H1 (cell line): ENCODE results near the gene SERPINA6. TPM values are rescaled to one million over a fixed set of nuclear protein-coding genes. Genes with fewer than 3 reads are reported as not detected.

Source experiments
- CTCF ChIA-PET: fragments of 300-600 bp; sonication (Branson Sonifier 250); formaldehyde crosslinking; loops from one replicate; lab custom pipeline; 2021; ENCODE audit not compliant: partially characterized antibody; lab: Charles Lee
- POLR2A ChIA-PET: fragments of 300-600 bp; sonication (Branson Sonifier 250); formaldehyde crosslinking; loops from one replicate; lab custom pipeline; 2021; ENCODE audit warnings: inconsistent platforms; ENCODE audit not compliant: partially characterized antibody; lab: Charles Lee
- DNase-seq, 2 experiments: peaks; one replicate each; pipeline versions ENCODE4 v3.0.0 to v3.0.0-alpha.2; 2010 to 2022; ENCODE audit warnings: low spot score in 2 of 2, low read depth in 1 of 2, mixed read lengths in 1 of 2
- FAIRE-seq: peaks from 2 replicates; lab custom pipeline; 2011; peaks lifted over from hg19 to GRCh38; lab: Jason Lieb, UNC
- H2AFZ ChIP-seq: 2 replicates; pipeline ENCODE4 v1.8.1; 2012; ENCODE audit warnings: low read length, inconsistent platforms
- H2AK5ac ChIP-seq: 2 replicates; pipeline ENCODE4 v1.6.1; 2013; ENCODE audit warnings: low read depth, low read length
- H2BK120ac ChIP-seq: replicated peaks from 2 replicates; pipeline ENCODE3; 2013; ENCODE audit warnings: low read depth, low read length, inconsistent platforms
- H2BK12ac ChIP-seq: 2 replicates; pipeline ENCODE4 v1.6.1; 2013; ENCODE audit warnings: low read depth, low read length
- H2BK15ac ChIP-seq: 2 replicates; pipeline ENCODE4 v1.6.1; 2013; ENCODE audit warnings: low read length
- H2BK20ac ChIP-seq: 2 replicates; pipeline ENCODE4 v1.6.1; 2013; ENCODE audit warnings: low read length
- H2BK5ac ChIP-seq: 2 replicates; pipeline ENCODE4 v1.6.1; 2013; ENCODE audit warnings: low read depth, low read length
- H3K14ac ChIP-seq: 2 replicates; pipeline ENCODE4 v1.6.1; 2013; ENCODE audit warnings: inconsistent platforms; ENCODE audit not compliant: insufficient read length
- H3K18ac ChIP-seq: 2 replicates; pipeline ENCODE4 v1.6.1; 2013; ENCODE audit warnings: low read length; ENCODE audit errors: extremely low read depth
- H3K23ac ChIP-seq: 2 replicates; pipeline ENCODE4 v1.6.1; 2013; ENCODE audit warnings: inconsistent platforms; ENCODE audit not compliant: insufficient read length
- H3K23me2 ChIP-seq: 2 replicates; pipeline ENCODE4 v1.6.1; 2013; ENCODE audit warnings: low read depth, low read length
- H3K27ac ChIP-seq: 2 replicates; pipeline ENCODE4 v1.6.1; 2011; ENCODE audit warnings: low read depth, low read length, inconsistent platforms
- H3K27me3 ChIP-seq, 4 experiments: replicated peaks in 1 of 4; 1 replicate in 1 of 4; 2 replicates in 3 of 4; pipeline versions ENCODE4 v1.6.1 to v1.8.1; 2011 to 2013; ENCODE audit warnings: low read length in 3 of 4, mild to moderate bottlenecking in 3 of 4, inconsistent platforms in 2 of 4, mixed read lengths in 2 of 4, moderate library complexity in 1 of 4; ENCODE audit not compliant: control insufficient read depth in 3 of 4, insufficient read depth in 3 of 4; ENCODE audit errors: extremely low read depth in 1 of 4
- H3K36me3 ChIP-seq, 4 experiments: 2 replicates each; pipeline versions ENCODE4 v1.6.1 to v1.8.1; 2011 to 2013; ENCODE audit warnings: mild to moderate bottlenecking in 4 of 4, low read length in 3 of 4, moderate library complexity in 2 of 4, control low read depth in 1 of 4, inconsistent platforms in 1 of 4; ENCODE audit not compliant: insufficient read depth in 4 of 4, control insufficient read depth in 2 of 4
- H3K4ac ChIP-seq: replicated peaks from 2 replicates; pipeline ENCODE3; 2013; ENCODE audit warnings: low read length, low read depth, mixed read lengths, inconsistent platforms; ENCODE audit not compliant: insufficient read length
- H3K4me1 ChIP-seq, 4 experiments: replicated peaks in 1 of 4; 1 replicate in 1 of 4; 2 replicates in 3 of 4; pipeline versions ENCODE4 v1.6.1 to v1.8.1; 2011 to 2013; ENCODE audit warnings: low read length in 3 of 4, inconsistent platforms in 2 of 4, mixed read lengths in 1 of 4; ENCODE audit not compliant: insufficient read depth in 4 of 4, control insufficient read depth in 3 of 4
- H3K4me2 ChIP-seq, 2 experiments: 2 replicates each; pipeline versions ENCODE4 v1.6.1 to v1.8.1; 2011 to 2013; ENCODE audit warnings: low read depth in 2 of 2, low read length in 2 of 2, control low read depth in 1 of 2, inconsistent platforms in 1 of 2, mild to moderate bottlenecking in 1 of 2; ENCODE audit not compliant: insufficient read depth in 1 of 2
- H3K4me3 ChIP-seq, 4 experiments: fragments of 200-600, 300-600 bp in 1 of 4; sonication (generic), shearing (Covaris generic), sonication (Bioruptor Twin) in 1 of 4; 2 replicates each; pipeline versions ENCODE4 v1.5.1 to v1.8.1; 2011 to 2016; ENCODE audit warnings: low read length in 4 of 4, low read depth in 3 of 4, control low read depth in 2 of 4, inconsistent platforms in 2 of 4, mild to moderate bottlenecking in 2 of 4, mixed read lengths in 1 of 4, moderate library complexity in 1 of 4; ENCODE audit not compliant: insufficient read depth in 2 of 4; ENCODE audit errors: extremely low read depth in 1 of 4
- H3K56ac ChIP-seq: replicated peaks from 2 replicates; pipeline ENCODE3; 2013; ENCODE audit warnings: low read depth, mild to moderate bottlenecking, mixed read lengths, low read length, inconsistent platforms; ENCODE audit not compliant: insufficient read length
- H3K79me1 ChIP-seq: 2 replicates; pipeline ENCODE4 v1.6.1; 2013; ENCODE audit warnings: low read depth, low read length, control low read depth
- H3K79me2 ChIP-seq, 2 experiments: 2 replicates each; pipeline versions ENCODE4 v1.6.1 to v1.8.1; 2012 to 2013; ENCODE audit warnings: low read length in 2 of 2, mild to moderate bottlenecking in 2 of 2, inconsistent platforms in 1 of 2; ENCODE audit not compliant: insufficient read depth in 2 of 2, control insufficient read depth in 1 of 2
- H3K9ac ChIP-seq, 4 experiments: replicated peaks in 1 of 4; 1 replicate in 1 of 4; 2 replicates in 3 of 4; pipeline versions ENCODE4 v1.6.1 to v1.8.1; 2011 to 2013; ENCODE audit warnings: low read depth in 3 of 4, low read length in 3 of 4, control low read depth in 2 of 4, mild to moderate bottlenecking in 2 of 4, moderate library complexity in 2 of 4, inconsistent platforms in 1 of 4; ENCODE audit errors: extremely low read depth in 1 of 4
- H3K9me3 ChIP-seq, 2 experiments: 2 replicates each; pipeline versions ENCODE4 v1.6.1 to v1.8.1; 2012 to 2013; ENCODE audit warnings: mild to moderate bottlenecking in 2 of 2, moderate library complexity in 2 of 2, control low read depth in 1 of 2, inconsistent platforms in 1 of 2, low read depth in 1 of 2, low read length in 1 of 2, mixed read lengths in 1 of 2; ENCODE audit not compliant: insufficient read depth in 2 of 2
- H4K20me1 ChIP-seq, 2 experiments: replicated peaks in 1 of 2; 2 replicates each; pipeline versions ENCODE3 to v1.8.1; 2011 to 2013; ENCODE audit warnings: inconsistent platforms in 2 of 2, low read length in 2 of 2, mild to moderate bottlenecking in 1 of 2; ENCODE audit not compliant: insufficient read depth in 2 of 2, control insufficient read depth in 1 of 2
- H4K5ac ChIP-seq: 2 replicates; pipeline ENCODE4 v1.6.1; 2013; ENCODE audit warnings: low read length, low read depth, mixed read lengths, inconsistent platforms; ENCODE audit not compliant: insufficient read length
- H4K8ac ChIP-seq: 2 replicates; pipeline ENCODE4 v1.8.0; 2013; ENCODE audit warnings: mild to moderate bottlenecking, moderate library complexity, low read length, inconsistent platforms; ENCODE audit not compliant: insufficient read depth; ENCODE audit errors: extremely low read depth
- H4K91ac ChIP-seq: replicated peaks from 2 replicates; pipeline ENCODE3; 2013; ENCODE audit warnings: low read length, mixed read lengths, inconsistent platforms; ENCODE audit not compliant: insufficient read length
- RBBP5 ChIP-seq: IDR thresholded peaks from 2 replicates; pipeline ENCODE4 v1.7.1; 2012; ENCODE audit warnings: low read depth, mild to moderate bottlenecking, inconsistent platforms, low read length, moderate library complexity, borderline replicate concordance
- polyA plus RNA-seq, 7 experiments: library from polyadenylated mRNA; depleted of rRNA in 3 of 7; stranded (reverse) in 5 of 7; unstranded in 2 of 7; fragments of >200 nt in 5 of 7; fragments of 200-250 nt in 2 of 7; gene quantifications; 1 replicate in 5 of 7; 2 replicates in 1 of 7; 4 replicates in 1 of 7; pipeline versions ENCODE4 v1.2.1 to v1.2.3, GENCODE V29; 2011 to 2013; ENCODE audit warnings: missing spikeins in 2 of 7, mixed read lengths in 2 of 7
- total RNA-seq: library from RNA; stranded (reverse); fragmentation: NEBNext Ultra II Directional; extraction: Animal tissue kit (Norgen Biotek cat#: 25700); gene quantifications from 2 replicates; pipeline ENCODE4 v1.2.1, GENCODE V29; 2021

The SERPINA6 gene
- total and polyA plus RNA-seq, 2 of the 8 experiments (the other 6 are each of a cell fraction or from before 2014, with no cell fraction given) = not detected

- H2AK5ac ChIP-seq = no peak overlapping the region
These were observed 25.7 kb upstream of the SERPINA6 start for GRCh38 chr14:94348836-94349235.

More at GRCh38 chr14:94348836-94349235, 25.7 kb upstream of the SERPINA6 start:
- Histone ChIP-seq H3K27me3 (no peaks in the 10 kb centered on the region), H3K4me1 (no peaks in the 10 kb centered on the region), H2BK20ac (no peak overlapping the region), H3K14ac (no peak overlapping the region), H3K36me3 (no peaks in the 10 kb centered on the region), H3K18ac (no peak overlapping the region), H2BK15ac (no peak overlapping the region), H3K79me1 (no peaks in the 10 kb centered on the region), H2BK12ac (no peak overlapping the region), H2BK5ac (no peak overlapping the region), H3K27ac (no peak overlapping the region), H2AFZ (no peak overlapping the region), H4K20me1 (no peaks in the 10 kb centered on the region), H3K4ac (no peak overlapping the region), H3K9me3 (no peaks in the 10 kb centered on the region), H4K8ac (no peak overlapping the region), H3K4me2 (no peak overlapping the region), H4K91ac (no peak overlapping the region), H3K9ac (no peak overlapping the region), H3K56ac (no peak overlapping the region), H3K79me2 (no peaks in the 10 kb centered on the region), H3K23ac (no peak overlapping the region), H4K5ac (no peak overlapping the region), H3K23me2 (no peaks in the 10 kb centered on the region), H3K4me3 (no peak overlapping the region), H2BK120ac (no peak overlapping the region)
- ChIA-PET POLR2A (interaction anchor here (1.0 kb wide), 1 partner anchor 919 kb away, joined by 3 read pairs; no protein-coding TSS in a partner anchor), CTCF (interaction anchor here (0.5 to 1.4 kb wide), 3 partner anchors 18 to 344 kb away, joined by 3 to 5 read pairs (median 4); partner anchors contain the start of gene SERPINA2)
- DNase-seq (no peak), FAIRE-seq (no peak)
- no peak for TF ChIP-seq RBBP5
